GM19395 (cell line): ENCODE data around the gene SLC6A13.
"Not testable (repeated sequence)": the region's sequence is repeated elsewhere in the genome, so short reads cannot be mapped to it uniquely, and the experiment has no call there.

Experiments used
- ATAC-seq: cut with Tn5 transposase; IDR thresholded peaks from one replicate; pipeline ENCODE4 v1.9.1; 2021; ENCODE audit warnings: mild to moderate bottlenecking, moderate library complexity; ENCODE audit not compliant: unreplicated experiment

SLC6A13 gene

GRCh38 chr12:201361-201760 lies 61.3 kb downstream of the SLC6A13 start:
- ATAC-seq = no peak

- no peak for ATAC-seq
Measured at GRCh38 chr12:198705-199104, 63.9 kb downstream of the SLC6A13 start.

- ATAC-seq = no peak
Measured at GRCh38 chr12:197911-198695, 64.5 kb downstream of the SLC6A13 start.

- no peak for ATAC-seq
Measured at GRCh38 chr12:197347-197746, 65.3 kb downstream of the SLC6A13 start.

- ATAC-seq = no peak
Measured at GRCh38 chr12:196436-196835, 66.2 kb downstream of the SLC6A13 start.

GRCh38 chr12:195951-196350 lies 66.7 kb downstream of the SLC6A13 start:
- no peak for ATAC-seq

GRCh38 chr12:195156-195555 lies 67.5 kb downstream of the SLC6A13 start:
- ATAC-seq = no peak

GRCh38 chr12:194276-194675 lies 68.4 kb downstream of the SLC6A13 start:
- ATAC-seq = no peak

GRCh38 chr12:193261-193660 lies 69.4 kb downstream of the SLC6A13 start:
- ATAC-seq = no peak

GRCh38 chr12:191541-191940 lies 71.1 kb downstream of the SLC6A13 start:
- no peak for ATAC-seq

GRCh38 chr12:190881-191280 lies 71.8 kb downstream of the SLC6A13 start:
- no peak for ATAC-seq

- no peak for ATAC-seq
Measured at GRCh38 chr12:189622-189962, 73.0 kb downstream of the SLC6A13 start.

- ATAC-seq = no peak
Measured at GRCh38 chr12:188910-189621, 73.6 kb downstream of the SLC6A13 start.

GRCh38 chr12:187986-188909 lies 74.4 kb downstream of the SLC6A13 start:
- ATAC-seq = not testable (repeated sequence)

- ATAC-seq = no peak
Measured at GRCh38 chr12:186006-186625, 76.5 kb downstream of the SLC6A13 start.

GRCh38 chr12:185576-185955 lies 77.1 kb downstream of the SLC6A13 start:
- no peak for ATAC-seq

GRCh38 chr12:184811-185575 lies 77.6 kb downstream of the SLC6A13 start:
- no peak for ATAC-seq

GRCh38 chr12:182381-182892 lies 80.2 kb downstream of the SLC6A13 start:
- ATAC-seq = no peak

GRCh38 chr12:181921-182320 lies 80.7 kb downstream of the SLC6A13 start:
- ATAC-seq = no peak

GRCh38 chr12:180445-180844 lies 82.2 kb downstream of the SLC6A13 start:
- ATAC-seq = no peak
